SK-N-SH treated with all-trans-retinoic acid at 6 μM for 48 hours (cell line): ENCODE measurements around the gene RETREG1.

Source experiments
- ATAC-seq: fragments of 200-7000 bp; cut with Tn5 transposase; 3 replicates; pipeline ENCODE4 v1.9.1; 2020; ENCODE audit warnings: mild to moderate bottlenecking, moderate library complexity
- ARNTL ChIP-seq: fragments of 450-650 bp; formaldehyde crosslinking; IDR thresholded peaks from 2 replicates; pipeline ENCODE4 v1.5.0; 2020; ENCODE audit warnings: low read depth, mild to moderate bottlenecking, moderate library complexity, borderline replicate concordance
- BACH2 ChIP-seq: fragments of 250-450 bp; sonication (Bioruptor Pico); IDR thresholded peaks from 2 replicates; pipeline ENCODE4 v1.9.0; 2021; ENCODE audit warnings: mild to moderate bottlenecking, borderline replicate concordance
- CREB5 ChIP-seq: fragments of 250-450 bp; sonication (Bioruptor Pico); IDR thresholded peaks from 2 replicates; pipeline ENCODE4 v1.5.1; 2020; ENCODE audit warnings: low read depth, mild to moderate bottlenecking, moderate library complexity
- CSDC2 ChIP-seq: fragments of 250-450 bp; sonication (Bioruptor Pico); IDR thresholded peaks from 2 replicates; pipeline ENCODE4 v1.5.0; 2020; ENCODE audit warnings: mild to moderate bottlenecking, moderate library complexity
- ESRRG ChIP-seq: fragments of 250-450 bp; sonication (Bioruptor Pico); IDR thresholded peaks from 2 replicates; pipeline ENCODE4 v1.6.1; 2021; ENCODE audit warnings: mild to moderate bottlenecking
- OSR1 ChIP-seq: fragments of 250-450 bp; sonication (Bioruptor Pico); IDR thresholded peaks from 2 replicates; pipeline ENCODE4 v1.8.0; 2022; ENCODE audit warnings: moderate library complexity, mild to moderate bottlenecking, inconsistent platforms
- RARB ChIP-seq: fragments of 250-450 bp; sonication (Bioruptor Pico); IDR thresholded peaks from 2 replicates; pipeline ENCODE4 v1.8.0; 2021; ENCODE audit warnings: mild to moderate bottlenecking, moderate library complexity
- SNAI2 ChIP-seq: fragments of 250-450 bp; sonication (Bioruptor Pico); IDR thresholded peaks from 2 replicates; pipeline ENCODE4 v1.5.0; 2020; ENCODE audit warnings: mild to moderate bottlenecking, moderate library complexity
- TCF4 ChIP-seq: fragments of 250-450 bp; sonication (Bioruptor Pico); IDR thresholded peaks from 2 replicates; pipeline ENCODE4 v1.8.0; 2021; ENCODE audit warnings: mild to moderate bottlenecking, moderate library complexity, borderline replicate concordance
- TOX ChIP-seq: fragments of 250-450 bp; sonication (Bioruptor Pico); IDR thresholded peaks from 2 replicates; pipeline ENCODE4 v1.8.0; 2021; ENCODE audit warnings: mild to moderate bottlenecking, moderate library complexity, borderline replicate concordance
- TSHZ2 ChIP-seq: fragments of 250-450 bp; sonication (Bioruptor Pico); IDR thresholded peaks from 2 replicates; pipeline ENCODE4 v1.5.0; 2020; ENCODE audit warnings: mild to moderate bottlenecking, moderate library complexity
- ZC3H10 ChIP-seq: fragments of 250-450 bp; sonication (Bioruptor Pico); IDR thresholded peaks from 2 replicates; pipeline ENCODE4 v1.5.1; 2021; ENCODE audit warnings: mild to moderate bottlenecking, moderate library complexity
- ZFP3 ChIP-seq: fragments of 250-450 bp; sonication (Bioruptor Pico); IDR thresholded peaks from 2 replicates; pipeline ENCODE4 v1.5.0; 2020; ENCODE audit warnings: mild to moderate bottlenecking, moderate library complexity
- ZFP30 ChIP-seq: fragments of 450-650 bp; formaldehyde crosslinking; IDR thresholded peaks from 2 replicates; pipeline ENCODE4 v1.5.0; 2022; ENCODE audit warnings: mild to moderate bottlenecking, moderate library complexity
- ZNF565 ChIP-seq: fragments of 450-650 bp; formaldehyde crosslinking; conservative IDR thresholded peaks from 2 replicates; pipeline ENCODE4 v1.5.0; 2020; ENCODE audit warnings: low read depth, mild to moderate bottlenecking, moderate library complexity
- ZNF70 ChIP-seq: fragments of 450-650 bp; formaldehyde crosslinking; IDR thresholded peaks from 2 replicates; pipeline ENCODE4 v1.5.0; 2020; ENCODE audit warnings: mild to moderate bottlenecking, moderate library complexity
- TF ChIP-seq, protein P1 (sequence below): fragments of 250-450 bp; sonication (Bioruptor Pico); IDR thresholded peaks from 2 replicates; pipeline ENCODE4 v1.8.0; 2021; ENCODE audit warnings: low read depth, mild to moderate bottlenecking, moderate library complexity, borderline replicate concordance
- TF ChIP-seq, protein P2 (sequence below): fragments of 250-450 bp; sonication (Bioruptor Pico); IDR thresholded peaks from 2 replicates; pipeline ENCODE4 v1.8.0; 2020; ENCODE audit warnings: mild to moderate bottlenecking, moderate library complexity, borderline replicate concordance

The RETREG1 gene

DNA sequence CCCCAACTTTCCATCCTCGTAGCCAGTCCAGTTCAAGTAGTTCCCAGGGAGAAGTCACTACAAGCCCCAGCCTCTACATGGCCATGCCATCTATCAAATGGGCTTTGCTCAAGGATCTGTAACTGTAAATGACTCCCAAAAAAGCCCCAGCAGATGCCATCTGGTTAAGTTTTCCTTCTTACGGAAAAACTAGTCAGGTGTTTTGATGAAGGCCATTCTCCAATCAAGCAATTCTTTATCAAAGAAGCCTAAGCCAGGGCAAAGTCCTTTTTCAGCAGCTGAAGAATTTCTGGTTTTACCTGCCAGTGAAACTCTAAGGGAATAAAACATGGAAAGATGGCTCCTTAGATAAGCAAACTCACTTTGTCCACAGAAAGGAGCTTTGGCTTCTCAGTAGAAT, 129.3 kb downstream of the RETREG1 start:
- ATAC-seq = no peak
- TF ChIP-seq TOX (CRISPR knock-in tag) = no peak
- TF ChIP-seq SNAI2 (CRISPR knock-in tag) = no peak
- no peak for TF ChIP-seq ZFP3 (CRISPR knock-in tag)
- no peak for TF ChIP-seq TSHZ2 (CRISPR knock-in tag)
- no peak for TF ChIP-seq ESRRG (CRISPR knock-in tag)
- TF ChIP-seq BACH2 (CRISPR knock-in tag) = no peak
- TF ChIP-seq RARB (CRISPR knock-in tag) = no peak

DNA sequence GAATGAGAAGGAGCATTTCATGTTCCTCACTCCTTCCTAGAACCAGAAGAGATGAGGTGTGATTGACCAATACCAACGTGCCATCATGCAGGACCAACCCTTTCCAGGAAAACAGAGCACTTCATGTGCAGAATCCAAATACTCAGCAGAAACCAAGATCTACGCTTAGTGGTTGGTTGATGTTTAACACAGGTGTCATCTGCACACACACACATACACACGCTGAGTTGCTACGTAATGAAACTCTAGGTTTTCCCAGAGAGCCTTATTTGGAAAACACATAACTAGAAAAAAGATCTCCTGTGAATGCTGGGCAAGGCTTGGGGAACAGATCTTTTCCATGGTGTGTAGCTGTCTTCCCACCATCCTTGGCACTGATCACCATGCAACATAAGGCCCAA, 130.1 kb downstream of the RETREG1 start:
- TF ChIP-seq TOX (CRISPR knock-in tag) (no peak), ESRRG (CRISPR knock-in tag) (no peak), TCF4 (no peak), ZFP30 (CRISPR knock-in tag) (no peak), SNAI2 (CRISPR knock-in tag) (no peak), ZNF565 (CRISPR knock-in tag) (no peak), ZFP3 (CRISPR knock-in tag) (no peak), TSHZ2 (CRISPR knock-in tag) (no peak), CSDC2 (no peak), ZC3H10 (no peak), CREB5 (no peak), ZNF70 (CRISPR knock-in tag) (no peak)
- TF ChIP-seq, protein P1, sequence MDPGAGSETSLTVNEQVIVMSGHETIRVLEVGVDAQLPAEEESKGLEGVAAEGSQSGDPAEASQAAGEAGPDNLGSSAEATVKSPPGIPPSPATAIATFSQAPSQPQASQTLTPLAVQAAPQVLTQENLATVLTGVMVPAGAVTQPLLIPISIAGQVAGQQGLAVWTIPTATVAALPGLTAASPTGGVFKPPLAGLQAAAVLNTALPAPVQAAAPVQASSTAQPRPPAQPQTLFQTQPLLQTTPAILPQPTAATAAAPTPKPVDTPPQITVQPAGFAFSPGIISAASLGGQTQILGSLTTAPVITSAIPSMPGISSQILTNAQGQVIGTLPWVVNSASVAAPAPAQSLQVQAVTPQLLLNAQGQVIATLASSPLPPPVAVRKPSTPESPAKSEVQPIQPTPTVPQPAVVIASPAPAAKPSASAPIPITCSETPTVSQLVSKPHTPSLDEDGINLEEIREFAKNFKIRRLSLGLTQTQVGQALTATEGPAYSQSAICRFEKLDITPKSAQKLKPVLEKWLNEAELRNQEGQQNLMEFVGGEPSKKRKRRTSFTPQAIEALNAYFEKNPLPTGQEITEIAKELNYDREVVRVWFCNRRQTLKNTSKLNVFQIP = no peak
- TF ChIP-seq, protein P2, sequence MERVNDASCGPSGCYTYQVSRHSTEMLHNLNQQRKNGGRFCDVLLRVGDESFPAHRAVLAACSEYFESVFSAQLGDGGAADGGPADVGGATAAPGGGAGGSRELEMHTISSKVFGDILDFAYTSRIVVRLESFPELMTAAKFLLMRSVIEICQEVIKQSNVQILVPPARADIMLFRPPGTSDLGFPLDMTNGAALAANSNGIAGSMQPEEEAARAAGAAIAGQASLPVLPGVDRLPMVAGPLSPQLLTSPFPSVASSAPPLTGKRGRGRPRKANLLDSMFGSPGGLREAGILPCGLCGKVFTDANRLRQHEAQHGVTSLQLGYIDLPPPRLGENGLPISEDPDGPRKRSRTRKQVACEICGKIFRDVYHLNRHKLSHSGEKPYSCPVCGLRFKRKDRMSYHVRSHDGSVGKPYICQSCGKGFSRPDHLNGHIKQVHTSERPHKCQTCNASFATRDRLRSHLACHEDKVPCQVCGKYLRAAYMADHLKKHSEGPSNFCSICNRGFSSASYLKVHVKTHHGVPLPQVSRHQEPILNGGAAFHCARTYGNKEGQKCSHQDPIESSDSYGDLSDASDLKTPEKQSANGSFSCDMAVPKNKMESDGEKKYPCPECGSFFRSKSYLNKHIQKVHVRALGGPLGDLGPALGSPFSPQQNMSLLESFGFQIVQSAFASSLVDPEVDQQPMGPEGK (CRISPR knock-in tag) = no peak
- no peak for ATAC-seq

DNA sequence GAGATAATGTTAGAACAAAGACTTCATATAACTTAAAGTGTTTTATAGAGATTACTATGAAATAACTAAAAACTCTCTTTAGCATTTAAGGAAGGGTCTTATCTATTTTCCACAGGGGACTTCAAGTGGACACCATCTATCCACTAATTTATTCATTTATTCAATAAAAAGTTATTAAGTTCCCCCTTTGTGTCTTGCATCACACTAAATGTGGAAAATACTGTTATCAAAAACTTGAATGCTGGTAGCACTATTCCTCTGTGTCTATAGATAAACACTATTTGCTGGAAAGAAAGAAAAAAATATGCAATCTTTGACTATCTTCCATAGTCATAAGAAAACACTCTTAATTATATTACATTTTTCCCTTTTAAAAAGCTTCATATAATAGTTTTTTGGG, 131.1 kb downstream of the RETREG1 start:
- no peak for ATAC-seq
- no peak for TF ChIP-seq ZNF70 (CRISPR knock-in tag)

GRCh38 chr5:16484081-16484480, 132.7 kb downstream of the RETREG1 start:
- no peak for ATAC-seq
- TF ChIP-seq, protein P2 (CRISPR knock-in tag) = no peak
- TF ChIP-seq CREB5 (no peak), OSR1 (no peak), ZFP3 (CRISPR knock-in tag) (no peak), ZNF70 (CRISPR knock-in tag) (no peak), ARNTL (CRISPR knock-in tag) (no peak), ZC3H10 (no peak), TSHZ2 (CRISPR knock-in tag) (no peak), BACH2 (CRISPR knock-in tag) (no peak), RARB (CRISPR knock-in tag) (no peak), CSDC2 (no peak)
